Calu3 (cell line): Measurements from ENCODE around the gene UTS2R. TPM values are rescaled to one million over a fixed set of nuclear protein-coding genes. Genes with fewer than 3 reads are reported as not detected.
A peak's percentile ranks its signal among the peaks of the same experiment; 100 is the strongest.

ENCODE experiments used
- BruUV-seq: library from RNA; stranded (reverse); fragments of 400-500 nt; replicated peaks from 2 replicates; lab custom pipeline; 2021; lab: Mats Ljungman, UMichigan
- CTCF ChIA-PET: fragments of 300-600 bp; sonication (Branson Sonifier 250); formaldehyde crosslinking; loops from one replicate; lab custom pipeline; 2022; ENCODE audit warnings: antibody characterized with exemption; lab: Charles Lee
- DNase-seq: peaks from one replicate; pipeline ENCODE4 v3.0.0; 2022
- H3K27ac Mint-ChIP-seq: one replicate; pipeline ENCODE4 v1.8.0; 2022; ENCODE audit warnings: mixed read lengths; ENCODE audit not compliant: unreplicated experiment
- H3K27me3 Mint-ChIP-seq: one replicate; pipeline ENCODE4 v1.8.0; 2022; ENCODE audit warnings: mixed read lengths; ENCODE audit not compliant: unreplicated experiment
- H3K36me3 Mint-ChIP-seq: one replicate; pipeline ENCODE4 v1.8.0; 2022; ENCODE audit warnings: mild to moderate bottlenecking, moderate library complexity, mixed read lengths; ENCODE audit not compliant: insufficient read depth, unreplicated experiment
- H3K4me1 Mint-ChIP-seq: one replicate; pipeline ENCODE4 v1.8.0; 2022; ENCODE audit warnings: mild to moderate bottlenecking, low read depth, mixed read lengths; ENCODE audit not compliant: unreplicated experiment
- H3K4me3 Mint-ChIP-seq: one replicate; pipeline ENCODE4 v1.8.0; 2022; ENCODE audit warnings: mild to moderate bottlenecking, low read depth, moderate library complexity, mixed read lengths; ENCODE audit not compliant: unreplicated experiment
- H3K9me3 Mint-ChIP-seq: one replicate; pipeline ENCODE4 v1.8.0; 2022; ENCODE audit warnings: low read depth, mixed read lengths; ENCODE audit not compliant: unreplicated experiment
- CTCF ChIP-seq: fragments of 200-600 bp; IDR thresholded peaks from one replicate; pipeline ENCODE4 v1.8.0; 2022; ENCODE audit warnings: antibody characterized with exemption; ENCODE audit not compliant: unreplicated experiment
- intact Hi-C: fragments of 100-400 bp; cut with micrococcal nuclease; formaldehyde crosslinking; loops from one replicate; pipeline ENCODE4 v1.10.0; 2022; ENCODE audit not compliant: unreplicated experiment
- total RNA-seq: library from RNA; stranded (reverse); gene quantifications from 2 replicates; pipeline ENCODE4 v1.2.3, GENCODE V29; 2022

Gene UTS2R
- total RNA-seq, 1 experiment from 2014 or later: not detected

- CTCF ChIA-PET: no interaction called here
- no peaks in the 10 kb centered on the region for H3K9me3 Mint-ChIP-seq
- no peak for TF ChIP-seq CTCF
- peak; percentile 70 for DNase-seq
- H3K4me3 Mint-ChIP-seq: no peak overlapping the region
- H3K36me3 Mint-ChIP-seq: peaks cover 9% of the 10 kb centered on the region
- H3K27me3 Mint-ChIP-seq: peaks cover 32% of the 10 kb centered on the region
- intact Hi-C loops: no loop called here
- H3K4me1 Mint-ChIP-seq: peaks cover 11% of the 10 kb centered on the region
- no peak overlapping the region for H3K27ac Mint-ChIP-seq
- BruUV-seq: no TSS peak
Measured at GRCh38 chr17:82388223-82388921, 16.8 kb downstream of the UTS2R start.

- CTCF ChIA-PET: no interaction called here
- no TSS peak for BruUV-seq
- no peak for TF ChIP-seq CTCF
- Mint-ChIP-seq H3K4me3 (no peak overlapping the region), H3K27ac (no peak overlapping the region), H3K9me3 (no peaks in the 10 kb centered on the region), H3K27me3 (peaks cover 32% of the 10 kb centered on the region), H3K4me1 (peaks cover 11% of the 10 kb centered on the region), H3K36me3 (peaks cover 9% of the 10 kb centered on the region)
- intact Hi-C loops: no loop called here
- no peak for DNase-seq
Measured at GRCh38 chr17:82388922-82389283, 17.3 kb downstream of the UTS2R start.

- peaks cover 9% of the 10 kb centered on the region for H3K36me3 Mint-ChIP-seq
- H3K9me3 Mint-ChIP-seq: no peaks in the 10 kb centered on the region
- peaks cover 11% of the 10 kb centered on the region for H3K4me1 Mint-ChIP-seq
- H3K27ac Mint-ChIP-seq: no peak overlapping the region
- TF ChIP-seq CTCF: no peak
- BruUV-seq: no TSS peak
- DNase-seq: no peak
- peaks cover 32% of the 10 kb centered on the region for H3K27me3 Mint-ChIP-seq
- intact Hi-C loops: no loop called here
- H3K4me3 Mint-ChIP-seq: no peak overlapping the region
- CTCF ChIA-PET: no interaction called here
Measured at GRCh38 chr17:82389379-82389778, 17.8 kb downstream of the UTS2R start.

DNA sequence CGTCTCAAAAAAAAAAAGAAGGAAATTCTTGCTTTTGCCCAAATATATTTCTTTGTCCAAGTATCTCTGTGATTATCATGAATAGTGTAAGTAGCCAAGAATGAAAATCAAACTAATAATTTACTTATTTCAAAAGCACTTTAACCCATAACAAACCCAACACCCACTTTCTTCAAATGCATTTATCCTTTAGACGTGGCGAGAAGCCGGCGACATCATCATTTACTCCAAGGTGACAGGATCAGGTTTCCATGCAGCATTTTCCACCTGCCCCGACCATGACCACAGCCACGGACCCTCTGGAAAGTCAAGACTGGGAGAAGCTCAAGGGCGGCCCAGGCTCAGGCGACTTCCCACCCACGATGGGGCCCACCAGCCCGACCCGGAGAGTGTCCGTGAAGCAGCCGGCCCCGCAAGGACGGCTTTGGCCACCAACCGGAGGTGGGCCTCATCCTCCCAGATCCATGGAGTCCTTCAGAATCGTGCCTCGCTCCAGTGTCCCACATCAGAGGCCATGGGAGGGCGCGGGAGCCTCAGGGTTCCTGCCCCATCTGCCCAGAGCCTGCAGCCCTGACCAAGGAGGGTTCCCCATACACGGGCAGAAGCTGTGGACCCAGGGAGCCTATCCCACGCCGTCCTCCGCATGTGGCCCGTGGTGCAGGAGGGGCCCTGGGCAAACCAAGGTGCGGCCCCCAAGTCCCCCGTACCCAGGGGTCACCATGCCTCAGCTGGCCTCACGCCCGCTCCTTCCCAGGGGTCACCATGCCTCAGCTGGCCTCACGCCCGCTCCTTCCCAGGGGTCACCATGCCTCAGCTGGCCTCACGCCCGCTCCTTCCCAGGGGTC is 18.7 kb downstream of the UTS2R start:
- TF ChIP-seq CTCF: no peak
- Mint-ChIP-seq H3K4me1 (peaks cover 11% of the 10 kb centered on the region), H3K27me3 (peaks cover 32% of the 10 kb centered on the region), H3K27ac (no peak overlapping the region), H3K9me3 (no peaks in the 10 kb centered on the region), H3K36me3 (peaks cover 4% of the 10 kb centered on the region), H3K4me3 (no peak overlapping the region)
- no TSS peak for BruUV-seq
- intact Hi-C loops: no loop called here
- DNase-seq: no peak
- CTCF ChIA-PET: no interaction called here
